ENCODE results near the gene SUGCT. TPM values are rescaled to one million over a fixed set of nuclear protein-coding genes. Genes with fewer than 3 reads are reported as not detected.

SUGCT gene
- polyA plus RNA-seq, 1 experiment, result 12.5 TPM

- Histone ChIP-seq H3K27me3 (ENCODE audit: control insufficient read depth, insufficient read depth, low read length) (no peaks in the 10 kb centered on the region), H3K27ac (ENCODE audit: low read depth, low read length) (no peak overlapping the region), H3K4me3 (ENCODE audit: low read depth, low read length) (no peak overlapping the region), H3K9me3 (ENCODE audit: control insufficient read depth, insufficient read depth, low read length) (peaks cover 4% of the 10 kb centered on the region; the same call in 1 of the 2 replicates)
- TF ChIP-seq CTCF (IDR thresholded peaks at IDR 0.05; ENCODE audit: low read depth, low read length), result no peak
- CTCF ChIA-PET, result no interaction called here
- no peak for DNase-seq (ENCODE audit: low read depth, low spot score)
- POLR2A ChIA-PET, result interaction anchor here (1.0 kb wide), 1 partner anchor 20 kb away, joined by 3 read pairs; no protein-coding TSS in a partner anchor
These were observed 711.1 kb downstream of the SUGCT start for GRCh38 chr7:40845943-40846342.

GRCh38 chr7:40847921-40848320, 713.1 kb downstream of the SUGCT start:
- no peak for DNase-seq (ENCODE audit: low read depth, low spot score)
- Histone ChIP-seq H3K9me3 (ENCODE audit: control insufficient read depth, insufficient read depth, low read length) (peaks cover 4% of the 10 kb centered on the region; the same call in 1 of the 2 replicates), H3K4me3 (ENCODE audit: low read depth, low read length) (no peak overlapping the region), H3K27ac (ENCODE audit: low read depth, low read length) (no peak overlapping the region), H3K27me3 (ENCODE audit: control insufficient read depth, insufficient read depth, low read length) (no peaks in the 10 kb centered on the region)
- no peak for TF ChIP-seq CTCF (IDR thresholded peaks at IDR 0.05; ENCODE audit: low read depth, low read length)
- ChIA-PET POLR2A (no interaction called here), CTCF (no interaction called here)

- TF ChIP-seq CTCF (IDR thresholded peaks at IDR 0.05; ENCODE audit: low read depth, low read length), result no peak
- POLR2A ChIA-PET, result no interaction called here
- H3K27me3 ChIP-seq (ENCODE audit: control insufficient read depth, insufficient read depth, low read length), result no peaks in the 10 kb centered on the region
- H3K27ac ChIP-seq (ENCODE audit: low read depth, low read length), result no peak overlapping the region
- CTCF ChIA-PET, result no interaction called here
- DNase-seq (ENCODE audit: low read depth, low spot score), result no peak
- peaks cover 4% of the 10 kb centered on the region; the same call in 1 of the 2 replicates for H3K9me3 ChIP-seq (ENCODE audit: control insufficient read depth, insufficient read depth, low read length)
- no peak overlapping the region for H3K4me3 ChIP-seq (ENCODE audit: low read depth, low read length)
These were observed 713.9 kb downstream of the SUGCT start for GRCh38 chr7:40848541-40849221.

- TF ChIP-seq CTCF (IDR thresholded peaks at IDR 0.05; ENCODE audit: low read depth, low read length), result no peak
- POLR2A ChIA-PET, result no interaction called here
- H3K4me3 ChIP-seq (ENCODE audit: low read depth, low read length), result no peak overlapping the region
- CTCF ChIA-PET, result no interaction called here
- DNase-seq (ENCODE audit: low read depth, low spot score), result no peak
- H3K9me3 ChIP-seq (ENCODE audit: control insufficient read depth, insufficient read depth, low read length), result no peaks in the 10 kb centered on the region
- no peak overlapping the region for H3K27ac ChIP-seq (ENCODE audit: low read depth, low read length)
- no peaks in the 10 kb centered on the region for H3K27me3 ChIP-seq (ENCODE audit: control insufficient read depth, insufficient read depth, low read length)
These were observed 715.2 kb downstream of the SUGCT start for GRCh38 chr7:40850017-40850416.

- CTCF ChIA-PET, result no interaction called here
- H3K27me3 ChIP-seq (ENCODE audit: control insufficient read depth, insufficient read depth, low read length), result no peaks in the 10 kb centered on the region
These were observed 716.2 kb downstream of the SUGCT start for GRCh38 chr7:40851001-40851400.

More at GRCh38 chr7:40851001-40851400, 716.2 kb downstream of the SUGCT start:
- POLR2A ChIA-PET, result no interaction called here
- Histone ChIP-seq H3K4me3 (ENCODE audit: low read depth, low read length) (no peak overlapping the region), H3K27ac (ENCODE audit: low read depth, low read length) (no peak overlapping the region), H3K9me3 (ENCODE audit: control insufficient read depth, insufficient read depth, low read length) (no peaks in the 10 kb centered on the region)
- no peak for TF ChIP-seq CTCF (IDR thresholded peaks at IDR 0.05; ENCODE audit: low read depth, low read length)
- DNase-seq (ENCODE audit: low read depth, low spot score), result no peak

Measured in AG04450 (cell line).